Stromal cell of bone marrow (primary cell): Measurements from ENCODE around the gene TP53RK.

Source experiments
- DNase-seq: peaks from one replicate; pipeline ENCODE4 v3.0.0-alpha.2; 2012; ENCODE audit warnings: low read depth

TP53RK gene

DNA sequence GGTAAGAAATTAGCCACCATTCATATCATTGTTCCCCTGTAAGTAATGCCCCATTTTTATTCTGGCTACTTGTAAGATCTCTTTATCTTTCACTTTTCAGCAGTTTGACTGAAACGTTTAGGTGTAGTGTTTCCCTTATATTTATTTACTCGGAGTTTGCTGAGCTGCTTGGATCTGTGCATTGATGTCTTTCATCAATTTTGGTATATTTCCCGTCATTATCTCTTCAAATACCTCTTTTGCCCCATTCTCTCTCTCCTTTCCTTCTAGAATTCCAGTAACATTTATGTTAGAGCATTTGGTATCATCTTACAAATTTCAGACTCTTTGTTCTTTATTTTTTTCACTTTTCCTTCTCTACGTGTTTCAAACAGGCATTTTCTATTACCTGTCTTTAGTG is 28.8 kb downstream of the TP53RK start:
- DNase-seq = no peak

- no peak for DNase-seq
These were observed 31.6 kb downstream of the TP53RK start for GRCh38 chr20:46657618-46658017.

DNA sequence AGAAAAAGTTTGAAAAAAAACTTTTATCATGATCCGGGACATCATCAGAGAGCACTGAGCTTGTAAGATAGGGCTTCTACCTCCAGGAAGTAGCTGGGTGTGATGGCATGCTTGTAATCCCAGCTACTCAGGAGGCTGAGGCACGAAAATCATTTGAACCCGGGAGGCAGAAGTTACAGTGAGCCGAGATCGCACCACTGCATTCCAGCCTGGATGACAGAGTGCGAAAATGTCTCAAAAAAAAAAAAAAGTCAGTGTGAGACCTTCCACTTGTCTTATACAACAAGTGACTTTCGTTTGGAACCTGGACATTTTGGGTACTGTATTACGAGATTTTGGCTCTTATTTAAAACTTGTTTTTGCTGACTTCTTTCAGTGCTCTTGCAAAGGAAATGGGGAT is 32.1 kb downstream of the TP53RK start:
- no peak for DNase-seq

- DNase-seq = peak; percentile 5
These were observed 36.5 kb downstream of the TP53RK start for GRCh38 chr20:46652699-46653098.

- no peak for DNase-seq
These were observed 37.9 kb downstream of the TP53RK start, which contains the start of gene SLC13A3 for GRCh38 chr20:46651091-46651962. SLC13A3 (minus strand) TSS chr20:46651459; CDS start chr20:46651421, 38 bp downstream.

- DNase-seq = no peak
These were observed 38.6 kb downstream of the TP53RK start for GRCh38 chr20:46650575-46651090.

- no peak for DNase-seq
These were observed 39.2 kb downstream of the TP53RK start for GRCh38 chr20:46649965-46650542.

- DNase-seq = no peak
These were observed 39.6 kb downstream of the TP53RK start for GRCh38 chr20:46649650-46649949.

DNA sequence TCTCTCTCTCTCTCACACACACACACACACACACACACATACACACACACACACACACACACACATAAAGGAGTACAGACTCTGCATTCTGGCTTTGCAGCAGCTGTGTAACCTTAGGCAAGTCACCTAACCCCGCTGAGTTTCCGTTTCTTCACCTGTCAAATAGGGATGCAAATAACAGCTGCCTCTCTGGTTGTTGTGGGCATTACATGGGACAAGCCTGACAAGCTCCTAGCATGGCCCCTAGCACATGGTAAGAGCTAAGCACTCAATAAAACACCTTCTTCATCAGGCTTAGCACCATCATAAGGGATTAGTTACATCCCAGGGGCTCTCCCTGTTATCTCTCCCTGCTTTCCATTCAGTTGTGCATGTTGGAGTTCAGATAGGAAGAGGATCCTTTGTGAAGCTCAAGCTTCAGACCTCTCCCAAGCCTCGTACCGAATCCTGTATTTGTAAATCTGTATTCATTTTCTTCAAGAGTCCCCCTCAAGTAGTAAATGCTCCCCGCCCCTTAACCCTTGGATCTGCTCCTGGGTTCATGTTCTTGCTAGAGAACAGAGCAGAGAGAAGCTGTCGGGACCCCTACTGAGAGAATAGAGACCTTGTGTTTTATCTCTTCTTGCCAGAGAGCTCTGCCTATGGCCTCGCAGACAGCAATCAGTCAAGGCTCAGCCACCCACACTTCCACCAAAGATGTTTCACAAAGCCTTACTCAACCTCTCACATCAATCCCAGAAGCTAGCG is 40.2 kb downstream of the TP53RK start:
- no peak for DNase-seq

DNA sequence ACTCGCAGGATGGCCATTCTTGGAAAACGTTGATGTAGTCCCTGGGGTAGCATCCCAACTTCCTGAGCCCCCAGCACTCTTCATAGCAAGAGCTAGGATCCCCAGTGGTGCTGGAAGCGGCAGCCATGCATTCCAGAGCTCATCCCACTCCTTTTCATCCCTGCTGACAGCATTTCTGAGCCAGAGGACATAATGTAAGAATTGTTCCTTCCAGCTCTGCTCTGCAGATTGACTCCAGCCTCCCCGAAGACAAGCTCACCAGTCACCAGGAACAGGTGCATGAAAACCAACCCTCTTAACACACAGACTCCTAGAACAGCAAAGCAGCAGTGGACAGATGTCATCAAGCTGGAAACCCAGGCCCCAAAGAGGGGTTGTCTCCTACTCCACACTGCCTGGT is 41.8 kb downstream of the TP53RK start:
- DNase-seq = no peak

DNA sequence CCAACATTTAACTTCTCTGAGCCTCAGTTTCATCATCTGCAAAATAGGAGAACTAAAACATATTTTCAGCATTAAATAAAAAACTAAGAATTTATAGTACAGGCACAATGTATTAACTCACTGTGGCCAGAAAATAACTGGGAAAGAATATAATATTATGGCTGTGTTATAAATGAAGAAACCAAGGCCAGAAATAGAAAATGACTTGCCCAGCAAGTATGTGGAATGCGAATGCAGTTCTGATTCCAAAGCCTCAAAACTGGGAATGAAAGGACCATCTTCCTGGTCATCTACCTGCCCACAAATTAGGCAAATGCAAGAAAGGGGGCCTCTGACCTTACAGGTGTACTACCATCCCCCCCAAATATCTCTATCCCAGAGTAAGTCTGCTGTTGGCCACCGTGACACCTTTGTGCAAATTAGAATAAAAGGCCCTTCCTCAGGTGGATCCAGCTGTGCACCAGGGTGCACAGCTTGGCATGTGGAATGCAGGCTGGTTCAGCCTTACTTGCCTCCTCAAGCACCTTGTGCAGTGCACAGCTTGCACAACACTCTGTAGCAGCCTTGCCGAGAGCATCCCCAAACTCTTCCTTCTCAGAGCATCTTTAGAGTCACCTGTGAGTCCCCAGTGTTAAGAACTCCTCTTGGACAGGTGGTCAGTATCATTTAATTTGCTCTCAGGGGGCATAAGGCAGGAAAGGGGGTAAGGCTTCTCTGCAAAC is 42.4 kb downstream of the TP53RK start:
- no peak for DNase-seq

GRCh38 chr20:46646122-46646521 is 43.1 kb downstream of the TP53RK start:
- no peak for DNase-seq

GRCh38 chr20:46644733-46645132 is 44.5 kb downstream of the TP53RK start:
- DNase-seq = no peak

- no peak for DNase-seq
These were observed 45.1 kb downstream of the TP53RK start for GRCh38 chr20:46644160-46644559.

DNA sequence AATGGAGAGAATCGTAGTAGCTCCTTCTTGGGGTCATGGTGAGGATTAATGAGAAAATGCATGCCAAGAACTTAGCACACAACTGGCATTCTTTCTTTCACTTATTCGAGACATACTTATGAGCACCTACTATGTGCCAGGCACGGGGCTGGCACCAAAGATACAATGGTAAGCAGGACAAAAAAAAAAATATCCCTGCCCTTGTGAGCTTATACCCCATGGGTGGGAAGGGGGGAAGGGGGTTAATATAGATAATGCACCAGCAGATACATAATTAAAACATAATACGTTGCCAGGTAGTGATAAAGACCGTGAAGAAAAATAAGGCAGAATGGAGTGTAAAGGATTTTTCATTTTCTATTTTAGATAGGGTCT is 46.3 kb downstream of the TP53RK start:
- no peak for DNase-seq

DNA sequence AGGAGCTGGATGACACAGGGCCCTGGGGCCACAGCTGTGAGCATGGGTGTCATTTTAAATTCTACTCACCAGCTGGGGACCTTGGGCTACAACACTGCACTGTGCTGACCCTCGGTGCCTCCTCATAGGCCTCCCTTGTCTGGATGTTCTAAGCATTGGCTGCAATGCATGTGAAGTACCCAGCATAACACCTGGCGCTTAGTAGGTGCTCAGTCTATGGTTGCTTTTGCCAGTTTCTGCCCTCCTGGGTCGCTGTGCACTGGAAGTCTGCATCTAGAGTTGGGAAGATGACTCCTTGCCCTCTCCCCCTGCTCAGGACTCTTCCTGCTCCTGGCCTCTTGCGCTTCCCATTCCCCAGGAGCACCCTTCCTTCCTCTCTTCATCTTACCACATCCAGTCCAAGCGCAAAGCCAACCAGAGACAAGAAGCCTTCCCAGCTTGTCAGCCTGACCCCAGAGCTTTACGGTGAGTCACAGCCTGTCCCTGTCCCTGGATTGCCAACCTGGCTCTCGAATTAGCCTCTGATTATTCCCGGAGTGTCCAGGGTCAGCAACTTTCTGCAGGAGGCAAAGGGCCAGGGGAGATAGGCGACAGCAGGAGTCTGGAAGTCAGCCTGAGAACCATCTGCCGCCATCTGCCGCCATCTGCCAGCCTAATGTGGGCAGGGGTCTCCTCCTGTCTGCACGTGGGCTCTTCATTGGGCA is 46.8 kb downstream of the TP53RK start:
- DNase-seq = no peak

GRCh38 chr20:46641424-46641823 is 47.8 kb downstream of the TP53RK start:
- no peak for DNase-seq

DNA sequence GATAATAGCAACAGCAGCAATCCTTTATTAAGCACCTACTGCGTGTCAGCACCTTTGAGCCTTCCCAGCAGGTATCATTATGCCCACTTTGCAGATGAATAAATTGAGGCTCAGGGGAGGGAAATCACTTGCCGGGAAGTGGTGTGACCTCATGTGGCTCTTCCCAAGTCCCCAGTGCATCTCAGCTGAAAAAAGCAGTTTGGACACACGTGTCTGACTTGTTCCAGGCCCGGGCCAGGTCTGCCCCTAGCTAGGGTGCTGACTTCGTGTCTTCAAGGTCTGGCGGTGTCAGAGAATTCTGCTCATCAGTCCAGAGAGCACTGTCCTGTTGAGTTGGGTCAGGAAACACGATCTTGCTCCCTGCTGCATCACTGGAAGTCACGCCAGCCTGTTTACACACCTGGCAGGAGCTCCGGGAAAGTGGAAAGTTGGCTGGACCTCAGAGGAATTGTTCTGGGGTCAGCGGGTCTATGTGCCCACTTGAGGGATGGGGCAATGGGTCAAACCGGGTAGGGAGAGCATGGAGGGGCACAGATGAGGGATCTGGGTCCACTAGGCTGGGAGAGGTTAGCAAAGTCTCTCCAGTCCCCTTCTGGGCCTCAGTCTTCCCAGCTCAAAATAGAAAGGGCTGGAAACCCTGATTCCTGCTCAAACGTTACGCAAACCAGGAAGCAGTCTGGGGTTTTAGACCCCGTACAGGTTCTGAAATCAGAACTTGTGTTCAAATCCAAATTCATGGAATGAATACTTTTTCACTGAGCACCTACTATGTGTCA is 48.5 kb downstream of the TP53RK start:
- DNase-seq = no peak

GRCh38 chr20:46640044-46640443 is 49.2 kb downstream of the TP53RK start:
- no peak for DNase-seq

DNA sequence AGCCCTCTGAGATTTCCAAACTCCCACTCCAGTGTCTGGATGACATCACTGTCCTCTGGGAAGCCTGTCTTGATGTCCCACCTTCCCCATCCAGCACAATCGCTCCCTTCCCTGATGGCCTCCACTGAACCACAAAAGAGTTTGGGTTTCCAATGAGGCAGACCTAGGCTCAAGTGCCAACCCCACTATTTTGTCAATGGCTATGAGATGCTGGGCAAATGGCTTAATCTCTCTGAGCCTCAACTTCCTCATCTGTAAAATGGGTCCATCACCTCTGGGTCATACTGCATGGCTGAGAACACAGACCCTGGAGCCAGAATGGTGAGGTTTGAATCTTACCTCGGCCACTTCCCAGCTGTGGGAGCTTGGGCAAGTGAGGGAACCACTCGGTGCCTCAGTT is 49.7 kb downstream of the TP53RK start:
- DNase-seq = no peak

DNA sequence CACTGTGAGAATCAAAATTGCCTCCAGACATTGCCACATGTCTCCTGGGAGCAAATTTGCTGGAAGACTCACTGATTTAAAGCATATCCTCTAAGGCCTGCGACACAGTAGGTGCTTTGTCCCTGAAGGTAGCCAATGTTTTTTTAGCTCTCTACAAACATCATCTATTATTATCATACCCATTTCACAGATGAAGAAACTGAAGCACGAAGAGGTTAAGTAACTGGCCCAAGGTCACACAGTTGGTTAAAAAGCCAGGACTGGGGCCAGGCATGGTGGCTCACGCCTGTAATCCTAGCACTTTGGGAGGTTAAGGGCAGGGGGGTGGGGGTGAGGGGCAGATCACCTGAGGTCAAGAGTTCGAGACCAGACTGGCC is 50.4 kb downstream of the TP53RK start:
- DNase-seq = no peak
